Dendritic cell treated with granulocyte-macrophage colony-stimulating factor and Interleukin-4, amounts not matched to agents 40 ng/mL and 50 ng/mL, for 4 days (primary cell): Measurements from ENCODE around the gene COL19A1.
A peak's percentile ranks its signal among the peaks of the same experiment; 100 is the strongest.

Source experiments
- H3K27ac Mint-ChIP-seq: one replicate; pipeline ENCODE4 v1.8.0; 2022; ENCODE audit warnings: mild to moderate bottlenecking, mixed read lengths
- H3K27me3 Mint-ChIP-seq: one replicate; pipeline ENCODE4 v1.8.0; 2022; ENCODE audit warnings: mild to moderate bottlenecking, mixed read lengths
- H3K36me3 Mint-ChIP-seq: one replicate; pipeline ENCODE4 v1.8.0; 2022; ENCODE audit warnings: low read depth, mixed read lengths
- H3K4me1 Mint-ChIP-seq: one replicate; pipeline ENCODE4 v1.8.0; 2022; ENCODE audit warnings: low read depth, mixed read lengths
- H3K4me3 Mint-ChIP-seq: one replicate; pipeline ENCODE4 v1.8.0; 2022; ENCODE audit warnings: mild to moderate bottlenecking, moderate library complexity, mixed read lengths
- H3K9me3 Mint-ChIP-seq: one replicate; pipeline ENCODE4 v1.8.0; 2022; ENCODE audit warnings: mixed read lengths
- intact Hi-C: fragments of 100-400 bp; cut with micrococcal nuclease; formaldehyde crosslinking; loops from one replicate; pipeline ENCODE4 v1.15.0; 2022

Gene COL19A1

DNA sequence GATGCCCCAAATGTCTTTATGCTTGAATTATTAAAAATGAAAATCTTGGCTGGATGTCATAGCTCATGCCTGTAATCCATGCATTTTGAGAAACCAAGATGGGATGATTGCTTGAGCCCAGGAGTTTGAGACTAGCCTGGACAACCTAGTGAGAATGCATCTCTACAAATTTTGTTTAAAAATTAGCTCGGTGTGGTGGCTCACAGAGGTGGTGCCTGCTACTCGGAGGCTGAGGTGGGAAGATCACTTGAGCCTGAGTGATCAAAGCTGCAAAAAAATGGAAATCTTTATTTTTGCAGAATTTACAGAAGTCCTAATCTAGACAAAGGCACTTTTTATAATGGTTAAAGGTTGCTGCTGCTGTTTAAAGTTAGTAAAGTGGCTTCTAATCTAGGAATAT, 20.0 kb upstream of the COL19A1 start:
- H3K27me3 Mint-ChIP-seq: peaks cover 8% of the 10 kb centered on the region
- no peak overlapping the region for H3K27ac Mint-ChIP-seq
- intact Hi-C loops: no loop called here
- H3K4me1 Mint-ChIP-seq: no peaks in the 10 kb centered on the region
- no peaks in the 10 kb centered on the region for H3K36me3 Mint-ChIP-seq
- no peaks in the 10 kb centered on the region for H3K9me3 Mint-ChIP-seq
- H3K4me3 Mint-ChIP-seq: no peak overlapping the region

DNA sequence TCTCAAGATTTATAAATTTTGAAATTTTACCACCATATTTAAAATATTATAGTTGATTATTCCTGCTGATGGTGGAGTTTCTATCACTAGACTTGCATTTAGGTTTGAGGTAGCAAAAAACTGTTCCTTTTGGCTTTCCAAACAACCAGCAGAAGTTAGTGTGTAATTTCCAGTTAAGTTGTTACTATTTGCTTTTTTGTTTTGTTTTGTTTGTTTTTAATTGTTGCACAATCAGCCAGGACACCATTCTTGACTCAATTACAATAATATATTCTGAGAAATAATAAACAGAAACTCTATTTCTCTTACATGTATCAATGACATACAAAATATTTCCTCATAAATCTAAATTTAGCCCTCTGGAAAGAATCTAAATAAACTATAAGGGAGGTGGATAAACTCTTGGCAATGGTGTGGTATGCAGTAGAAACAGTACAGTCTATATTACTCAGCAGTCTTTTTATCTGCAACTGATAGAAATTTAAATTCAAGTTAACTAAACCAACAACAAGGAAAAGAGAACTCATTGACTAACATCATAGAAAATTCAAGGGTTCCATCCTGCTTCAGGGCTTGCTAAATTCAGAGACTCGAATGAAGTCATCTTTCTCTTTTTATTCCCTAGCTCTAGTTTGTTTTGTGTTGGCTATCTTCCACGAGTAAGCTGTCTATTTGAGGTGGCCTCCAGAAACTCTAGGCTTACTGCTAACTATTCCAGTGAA, 19.4 kb upstream of the COL19A1 start:
- Mint-ChIP-seq H3K9me3 (no peaks in the 10 kb centered on the region), H3K4me3 (no peak overlapping the region), H3K27me3 (peaks cover 8% of the 10 kb centered on the region), H3K4me1 (no peaks in the 10 kb centered on the region), H3K36me3 (no peaks in the 10 kb centered on the region), H3K27ac (no peak overlapping the region)
- intact Hi-C loops: no loop called here

DNA sequence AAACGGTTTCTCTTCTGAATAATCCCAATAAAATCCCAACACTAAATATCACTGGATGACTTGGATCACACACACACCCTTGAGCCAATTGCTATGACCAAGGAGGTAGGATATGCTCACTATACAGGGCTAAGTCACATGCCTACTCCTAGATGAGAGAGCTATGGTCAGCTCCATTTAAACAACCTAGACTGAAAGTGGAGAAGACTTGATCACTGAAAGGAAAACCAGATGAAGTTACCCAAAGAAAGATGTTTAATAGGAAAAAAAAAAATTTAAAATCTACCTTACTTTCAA, 18.9 kb upstream of the COL19A1 start:
- Mint-ChIP-seq H3K36me3 (no peaks in the 10 kb centered on the region), H3K27me3 (peaks cover 8% of the 10 kb centered on the region), H3K4me3 (no peak overlapping the region), H3K4me1 (no peaks in the 10 kb centered on the region), H3K9me3 (peaks cover 1% of the 10 kb centered on the region), H3K27ac (no peak overlapping the region)
- intact Hi-C loops: no loop called here

DNA sequence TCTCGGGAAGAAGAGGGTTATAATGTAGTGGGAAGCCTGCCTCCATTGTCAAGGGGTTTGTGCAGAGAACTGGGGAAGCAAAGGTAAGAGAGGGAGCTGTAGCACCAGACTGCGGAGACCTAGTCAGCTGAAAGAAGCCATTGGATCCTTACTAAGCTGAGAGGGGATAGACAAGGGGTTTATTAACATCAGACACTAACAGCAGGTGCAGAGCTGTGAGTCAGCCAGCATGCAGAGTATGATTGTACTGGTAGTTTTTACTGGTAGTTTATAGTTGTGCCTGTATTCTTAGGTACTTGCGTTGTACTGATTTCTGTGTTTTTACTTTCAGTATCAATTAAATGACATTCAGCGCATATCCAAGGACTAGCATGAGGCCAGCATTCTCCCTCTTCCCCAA, 17.8 kb upstream of the COL19A1 start:
- Mint-ChIP-seq H3K27me3 (peaks cover 9% of the 10 kb centered on the region), H3K4me3 (no peak overlapping the region), H3K9me3 (peaks cover 9% of the 10 kb centered on the region), H3K36me3 (no peaks in the 10 kb centered on the region), H3K4me1 (no peaks in the 10 kb centered on the region), H3K27ac (no peak overlapping the region)
- intact Hi-C loops: no loop called here

DNA sequence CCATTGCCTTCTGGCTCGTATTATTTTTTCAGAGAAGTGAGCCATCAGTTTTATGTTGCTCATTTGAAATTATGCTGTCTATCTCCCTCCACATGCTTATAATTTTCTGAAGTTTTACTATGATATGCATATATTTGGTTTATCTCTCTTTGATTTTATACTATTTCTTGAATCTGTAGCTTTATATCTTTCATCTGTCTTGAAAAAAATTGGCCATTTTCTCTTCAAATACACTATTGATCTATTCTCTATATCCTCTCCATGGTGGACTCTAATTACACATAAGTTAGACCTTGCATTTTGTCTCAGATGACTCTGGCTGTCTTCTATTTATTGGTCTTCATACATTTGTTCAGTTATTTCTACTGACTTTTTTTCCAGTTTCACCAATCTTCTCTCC, 13.7 kb upstream of the COL19A1 start:
- Mint-ChIP-seq H3K27ac (no peak overlapping the region), H3K9me3 (peaks cover 9% of the 10 kb centered on the region), H3K36me3 (no peaks in the 10 kb centered on the region), H3K27me3 (peaks cover 7% of the 10 kb centered on the region), H3K4me1 (no peaks in the 10 kb centered on the region), H3K4me3 (no peak overlapping the region)
- intact Hi-C loops: no loop called here

DNA sequence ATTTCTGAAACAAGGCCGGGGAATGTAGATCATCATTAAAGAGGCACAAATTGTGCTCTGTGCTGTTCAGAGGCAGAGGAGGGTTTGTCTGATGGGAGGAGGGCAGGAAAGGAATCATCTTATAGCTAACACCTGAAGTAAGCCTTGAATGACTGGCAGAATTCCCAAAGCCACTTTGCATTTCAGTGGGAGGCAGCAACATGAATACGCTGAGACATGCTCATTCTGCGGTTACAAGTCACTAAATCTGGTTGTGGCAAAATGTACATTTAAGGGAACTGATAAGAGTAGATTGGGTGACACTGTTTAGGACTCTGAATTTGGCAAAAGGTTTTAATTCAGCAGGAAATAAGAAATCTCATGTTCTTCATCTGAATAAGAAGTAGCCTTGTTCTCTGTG, 4.4 kb upstream of the COL19A1 start:
- Mint-ChIP-seq H3K4me1 (peaks cover 10% of the 10 kb centered on the region), H3K4me3 (no peak overlapping the region), H3K27ac (no peak overlapping the region), H3K9me3 (no peaks in the 10 kb centered on the region), H3K27me3 (peaks cover 30% of the 10 kb centered on the region), H3K36me3 (no peaks in the 10 kb centered on the region)
- intact Hi-C loops: no loop called here

DNA sequence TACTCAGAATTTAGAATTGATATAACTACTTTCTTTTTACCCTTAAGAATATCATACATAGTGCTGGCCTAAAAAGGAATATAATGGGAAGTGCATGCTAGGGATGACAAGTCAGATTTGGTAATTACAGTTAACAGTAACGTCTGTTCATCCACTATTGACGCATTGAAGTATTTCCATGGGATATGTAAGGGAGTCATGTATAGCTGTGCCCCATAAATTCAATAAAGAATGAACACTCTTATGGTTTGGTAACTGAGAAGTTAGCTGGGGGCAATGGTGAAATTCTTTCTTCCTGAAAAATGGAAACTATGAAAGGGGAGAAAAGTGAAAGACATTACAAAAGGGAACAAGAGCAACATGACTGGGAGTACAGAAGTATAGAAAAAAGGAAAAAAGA, 2.6 kb upstream of the COL19A1 start:
- H3K27ac Mint-ChIP-seq: no peak overlapping the region
- no peaks in the 10 kb centered on the region for H3K9me3 Mint-ChIP-seq
- H3K4me3 Mint-ChIP-seq: no peak overlapping the region
- H3K4me1 Mint-ChIP-seq: peaks cover 16% of the 10 kb centered on the region
- H3K27me3 Mint-ChIP-seq: peaks cover 48% of the 10 kb centered on the region
- H3K36me3 Mint-ChIP-seq: no peaks in the 10 kb centered on the region
- intact Hi-C loops: no loop called here

DNA sequence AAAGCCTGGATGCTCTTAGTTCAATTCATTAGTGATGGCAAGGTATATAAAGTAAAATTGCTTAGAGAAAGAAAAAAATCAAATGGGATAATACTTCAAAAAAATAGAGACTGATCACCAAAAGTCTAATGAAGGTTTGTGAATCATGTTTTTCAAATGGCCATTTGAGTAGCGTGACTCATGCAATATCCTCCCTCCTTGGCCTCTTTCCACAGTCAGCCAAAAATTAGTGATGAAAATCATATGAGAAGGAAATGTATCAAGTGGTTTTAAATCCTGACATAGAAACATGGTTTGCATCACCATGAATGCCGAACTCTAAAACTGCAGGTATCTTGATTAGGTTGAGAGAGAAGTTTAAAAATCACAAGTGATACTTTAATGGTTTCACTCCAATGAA, 1.2 kb upstream of the COL19A1 start:
- Mint-ChIP-seq H3K27me3 (peaks cover 57% of the 10 kb centered on the region), H3K27ac (no peak overlapping the region), H3K36me3 (no peaks in the 10 kb centered on the region), H3K4me3 (no peak overlapping the region), H3K4me1 (peaks cover 16% of the 10 kb centered on the region), H3K9me3 (no peaks in the 10 kb centered on the region)
- intact Hi-C loops: no loop called here

DNA sequence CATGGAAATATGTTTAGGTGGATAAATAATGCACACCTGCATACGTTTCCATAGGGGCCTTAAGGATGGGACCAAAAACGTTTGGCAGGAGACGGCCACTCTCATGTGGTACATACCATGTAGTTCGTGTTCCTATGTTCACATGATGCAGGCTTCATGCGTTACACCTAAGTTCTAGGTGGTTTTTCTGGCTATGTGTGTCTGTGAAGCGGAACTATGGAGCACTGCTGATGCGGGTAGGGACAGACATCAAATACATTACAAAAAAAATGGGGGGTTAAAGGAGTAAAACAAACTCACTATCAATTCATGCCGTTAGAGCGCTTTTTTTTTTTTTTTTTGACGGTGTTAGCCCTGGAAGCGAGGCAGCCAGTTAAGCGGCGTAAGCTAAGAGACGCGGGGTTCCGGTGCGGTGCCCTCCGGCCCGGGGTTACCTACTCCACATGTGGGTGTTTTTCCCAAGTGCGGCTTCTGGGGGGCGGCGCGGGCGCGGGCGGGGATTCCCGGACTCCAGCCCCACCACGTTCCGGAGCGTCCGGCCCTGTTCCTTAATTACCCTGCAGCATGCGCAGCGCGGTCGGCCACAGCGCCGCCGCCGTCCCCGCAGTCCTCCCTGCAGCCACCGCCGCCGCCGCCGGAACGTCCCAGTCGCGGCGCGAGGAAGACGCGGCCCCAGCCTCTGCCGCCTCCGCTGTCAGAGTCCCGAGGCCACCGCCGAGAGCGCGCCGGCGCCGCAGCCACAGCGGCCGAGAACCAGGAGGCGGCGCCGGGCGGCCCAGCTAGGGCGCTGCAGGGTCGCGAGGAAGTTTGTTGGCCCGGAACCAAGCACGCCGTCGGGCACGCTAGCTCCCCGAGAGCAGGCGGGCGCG, 648 bp downstream of the COL19A1 start:
- Mint-ChIP-seq H3K4me1 (peaks cover 16% of the 10 kb centered on the region), H3K36me3 (no peaks in the 10 kb centered on the region), H3K27ac (no peak overlapping the region), H3K4me3 (peak overlapping the region; percentile 63), H3K9me3 (no peaks in the 10 kb centered on the region), H3K27me3 (peaks cover 65% of the 10 kb centered on the region)
- intact Hi-C loops: no loop called here

DNA sequence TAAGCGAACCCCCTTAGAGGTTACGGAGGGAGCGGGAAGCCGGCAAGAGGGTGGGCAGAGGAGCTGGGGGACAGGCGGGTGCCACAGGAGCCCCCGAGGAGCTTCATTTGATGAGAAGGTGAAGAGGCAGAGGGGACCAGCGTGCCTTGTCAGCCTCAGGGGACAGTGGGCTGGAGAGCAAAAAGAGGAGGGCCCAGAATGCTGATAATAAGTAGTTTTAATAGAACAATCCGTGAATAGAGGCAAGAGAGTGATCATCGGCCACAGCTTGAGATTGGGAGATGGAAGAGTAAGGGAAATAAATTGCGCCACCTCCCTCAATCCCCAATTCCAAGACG, 1.3 kb downstream of the COL19A1 start:
- H3K4me3 Mint-ChIP-seq: peak overlapping the region; percentile 63
- H3K27ac Mint-ChIP-seq: no peak overlapping the region
- no peaks in the 10 kb centered on the region for H3K9me3 Mint-ChIP-seq
- H3K27me3 Mint-ChIP-seq: peaks cover 63% of the 10 kb centered on the region
- H3K4me1 Mint-ChIP-seq: peaks cover 16% of the 10 kb centered on the region
- intact Hi-C loops: no loop called here
- no peaks in the 10 kb centered on the region for H3K36me3 Mint-ChIP-seq

DNA sequence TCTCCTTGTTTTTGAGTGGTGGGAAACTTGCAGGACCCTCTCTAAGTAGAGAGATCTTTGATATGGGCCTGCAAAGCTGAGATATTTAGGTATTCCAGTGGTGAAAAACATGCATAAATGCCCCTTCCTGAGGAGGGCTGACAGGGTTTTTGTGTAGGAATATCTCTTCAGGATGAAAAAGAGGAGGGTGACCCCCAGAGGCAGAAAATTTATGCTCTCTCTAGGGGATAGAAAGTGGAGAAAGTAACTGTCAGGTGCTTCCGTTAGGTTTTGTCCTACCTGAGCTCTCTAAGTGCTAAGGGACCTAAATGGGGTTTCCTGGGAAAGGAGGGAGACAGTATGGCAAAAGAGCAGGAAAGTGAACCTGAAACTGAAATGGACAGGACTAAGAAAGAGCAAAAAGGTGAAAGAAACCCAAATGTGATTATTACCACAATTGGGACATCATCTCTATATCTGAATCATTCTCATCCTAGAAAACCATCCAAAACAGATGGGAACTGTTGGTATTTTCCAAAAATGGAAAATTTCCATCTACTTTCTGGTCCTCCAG, 2.0 kb downstream of the COL19A1 start:
- H3K4me1 Mint-ChIP-seq: peaks cover 16% of the 10 kb centered on the region
- no peak overlapping the region for H3K4me3 Mint-ChIP-seq
- no peaks in the 10 kb centered on the region for H3K36me3 Mint-ChIP-seq
- intact Hi-C loops: no loop called here
- H3K27ac Mint-ChIP-seq: no peak overlapping the region
- H3K9me3 Mint-ChIP-seq: no peaks in the 10 kb centered on the region
- peaks cover 62% of the 10 kb centered on the region for H3K27me3 Mint-ChIP-seq

DNA sequence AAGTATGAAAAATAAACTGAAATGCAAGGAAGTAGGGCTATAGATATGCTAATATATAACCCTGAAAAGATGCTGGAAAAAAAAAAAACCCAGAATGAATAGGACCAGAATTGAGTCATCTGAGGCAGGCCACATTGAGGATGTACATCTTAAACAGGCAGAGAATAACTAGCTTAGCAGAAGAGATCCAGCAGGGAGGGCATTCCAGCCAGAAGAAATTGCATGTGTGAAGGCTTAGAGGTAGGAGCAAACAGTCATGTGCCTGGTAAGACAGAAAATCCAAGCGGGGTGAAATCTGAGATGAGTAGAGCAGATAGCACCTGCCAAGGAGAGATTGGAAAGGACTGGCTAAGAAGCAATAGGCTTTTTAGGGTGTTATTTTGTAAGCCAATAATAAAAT, 2.6 kb downstream of the COL19A1 start:
- H3K27ac Mint-ChIP-seq: no peak overlapping the region
- peaks cover 16% of the 10 kb centered on the region for H3K4me1 Mint-ChIP-seq
- intact Hi-C loops: no loop called here
- H3K36me3 Mint-ChIP-seq: no peaks in the 10 kb centered on the region
- H3K27me3 Mint-ChIP-seq: peaks cover 58% of the 10 kb centered on the region
- H3K9me3 Mint-ChIP-seq: no peaks in the 10 kb centered on the region
- H3K4me3 Mint-ChIP-seq: no peak overlapping the region

DNA sequence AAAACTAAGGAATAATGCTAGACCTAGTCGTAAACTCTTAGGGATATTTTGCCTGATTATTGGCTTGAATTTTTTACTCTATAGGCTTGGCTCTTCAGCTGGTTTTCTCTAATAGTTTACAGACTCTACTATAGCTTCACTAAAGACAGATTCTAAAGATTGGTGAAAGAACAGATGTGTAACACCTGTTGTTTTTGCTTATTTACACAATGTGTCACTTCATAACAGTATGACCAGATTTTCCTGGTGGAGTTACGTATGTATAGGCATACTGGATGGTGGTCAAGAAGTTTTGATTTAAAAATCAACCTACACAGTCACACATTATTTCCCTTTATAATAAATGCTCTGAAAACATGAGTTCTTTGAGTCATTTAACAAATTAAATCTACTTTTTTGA, 4.8 kb downstream of the COL19A1 start:
- Mint-ChIP-seq H3K27me3 (peaks cover 46% of the 10 kb centered on the region), H3K27ac (no peak overlapping the region), H3K4me3 (no peak overlapping the region), H3K4me1 (peaks cover 15% of the 10 kb centered on the region), H3K9me3 (no peaks in the 10 kb centered on the region), H3K36me3 (no peaks in the 10 kb centered on the region)
- intact Hi-C loops: no loop called here

DNA sequence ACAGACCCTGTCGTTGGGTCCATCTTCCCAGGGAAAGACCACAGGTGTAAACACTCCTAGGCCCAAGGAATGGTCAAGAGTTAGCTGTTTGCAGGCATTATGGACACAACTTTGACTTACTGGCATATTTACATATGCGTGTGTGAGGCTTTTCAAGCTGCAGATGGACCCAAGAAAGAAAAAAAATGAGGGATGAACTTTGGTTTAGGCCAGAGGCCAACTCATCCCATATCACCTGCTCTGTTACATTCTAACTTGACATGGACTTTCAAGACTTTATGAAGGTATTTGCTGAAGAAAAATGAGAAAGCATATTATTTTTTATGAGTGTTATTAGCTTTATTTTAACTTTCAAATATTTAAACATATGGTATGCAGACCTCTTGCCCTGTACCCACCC, 6.9 kb downstream of the COL19A1 start:
- no peaks in the 10 kb centered on the region for H3K9me3 Mint-ChIP-seq
- H3K36me3 Mint-ChIP-seq: no peaks in the 10 kb centered on the region
- no peak overlapping the region for H3K27ac Mint-ChIP-seq
- peaks cover 26% of the 10 kb centered on the region for H3K27me3 Mint-ChIP-seq
- intact Hi-C loops: no loop called here
- no peak overlapping the region for H3K4me3 Mint-ChIP-seq
- H3K4me1 Mint-ChIP-seq: no peaks in the 10 kb centered on the region
